D341Med (cell line): ENCODE measurements around the gene TSEN34.
"Not testable (repeated sequence)": the region's sequence is repeated elsewhere in the genome, so short reads cannot be mapped to it uniquely, and the experiment has no call there.

Source experiments
- DNase-seq: peaks from one replicate; pipeline ENCODE4 v3.0.0; 2012; ENCODE audit warnings: low spot score

TSEN34 gene

DNA sequence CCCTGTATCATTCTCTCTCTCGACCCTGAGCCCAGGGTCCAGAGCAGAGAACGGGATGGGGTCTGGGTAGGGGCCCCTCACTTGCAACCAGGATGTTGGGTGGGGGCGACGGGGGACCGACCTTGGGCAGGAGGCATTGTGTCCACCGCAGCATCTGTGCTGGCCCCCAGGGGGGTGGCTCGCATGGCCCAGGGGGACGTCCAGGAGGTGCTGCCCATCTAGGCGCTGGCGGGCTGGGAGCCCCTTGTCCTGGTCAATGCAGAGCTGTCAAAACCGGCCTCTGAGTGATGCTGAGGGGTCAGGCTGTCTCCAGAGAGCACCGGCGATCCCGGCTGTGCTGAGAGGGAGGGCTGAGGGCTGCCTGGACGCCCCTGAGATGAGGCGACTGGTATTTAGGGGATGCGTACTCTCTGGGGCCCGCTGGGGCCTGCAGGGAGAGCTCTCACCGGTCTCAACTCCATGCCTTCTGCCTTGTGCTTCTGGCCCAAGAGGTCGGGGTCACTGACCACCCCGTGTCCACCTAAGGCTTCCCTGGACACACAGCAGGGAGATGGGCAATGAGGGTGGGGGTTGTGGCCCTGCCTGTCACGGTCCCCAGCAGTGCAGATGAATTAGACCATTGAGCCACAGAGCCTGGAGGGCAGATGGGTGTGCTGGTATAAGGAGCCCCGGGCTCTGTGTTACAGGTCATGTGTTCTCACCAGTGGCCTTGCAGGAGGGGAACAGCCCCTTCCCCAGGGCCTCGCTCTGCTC lies 18.1 kb downstream of the TSEN34 start:
- DNase-seq, result no peak

DNA sequence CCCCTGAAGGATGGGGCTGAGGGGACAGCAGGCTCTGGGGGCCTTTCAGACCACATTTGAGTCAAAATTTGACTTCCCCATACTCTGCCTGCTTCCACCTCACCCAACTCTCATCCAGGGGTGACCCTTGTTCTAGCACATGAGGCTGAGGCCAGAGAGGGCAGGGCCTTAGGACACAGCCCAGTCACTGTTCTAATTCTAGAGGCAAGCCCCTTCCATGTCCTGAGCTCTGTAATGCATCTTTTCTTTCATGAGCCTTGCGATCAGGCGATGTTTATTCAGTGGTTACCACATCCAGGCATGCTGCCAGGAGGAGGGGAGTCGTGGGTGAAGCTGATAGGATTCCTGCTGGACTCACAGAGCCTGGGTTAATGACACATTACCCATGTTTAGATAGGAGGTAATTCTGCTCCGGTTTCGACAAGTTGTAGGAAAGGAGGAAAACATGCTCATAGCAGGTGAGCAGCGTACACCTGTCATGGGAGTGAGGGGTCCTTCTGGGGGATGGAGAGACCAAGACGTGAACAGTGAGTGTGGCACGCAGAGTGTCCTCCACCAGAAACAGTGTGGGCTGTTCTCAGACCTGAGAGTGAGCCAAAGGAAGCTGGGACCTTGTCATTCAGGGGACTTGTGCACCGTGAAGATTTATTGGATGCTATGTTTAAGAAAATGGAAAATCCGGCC lies 18.8 kb downstream of the TSEN34 start:
- DNase-seq, result no peak

DNA sequence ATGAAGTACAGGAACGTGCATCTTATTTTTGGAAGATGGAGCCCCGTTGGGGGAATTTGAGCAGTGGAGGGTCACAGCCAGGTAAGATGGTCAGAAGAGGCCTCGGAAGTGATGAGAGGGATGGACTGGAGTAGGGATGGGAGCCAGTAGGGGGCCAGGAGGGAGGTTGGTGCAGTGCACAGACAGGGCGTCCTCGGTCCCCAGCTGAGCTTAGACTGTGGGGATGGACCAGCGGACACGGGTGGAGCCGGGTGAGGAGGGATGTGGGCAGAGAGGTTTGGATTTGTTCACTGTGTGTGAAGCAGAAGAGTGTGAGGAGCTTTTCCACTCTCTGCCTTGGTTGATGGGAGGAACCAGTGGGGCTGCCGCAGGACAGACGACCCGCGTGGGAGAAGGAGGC lies 20.1 kb downstream of the TSEN34 start:
- DNase-seq, result no peak

DNA sequence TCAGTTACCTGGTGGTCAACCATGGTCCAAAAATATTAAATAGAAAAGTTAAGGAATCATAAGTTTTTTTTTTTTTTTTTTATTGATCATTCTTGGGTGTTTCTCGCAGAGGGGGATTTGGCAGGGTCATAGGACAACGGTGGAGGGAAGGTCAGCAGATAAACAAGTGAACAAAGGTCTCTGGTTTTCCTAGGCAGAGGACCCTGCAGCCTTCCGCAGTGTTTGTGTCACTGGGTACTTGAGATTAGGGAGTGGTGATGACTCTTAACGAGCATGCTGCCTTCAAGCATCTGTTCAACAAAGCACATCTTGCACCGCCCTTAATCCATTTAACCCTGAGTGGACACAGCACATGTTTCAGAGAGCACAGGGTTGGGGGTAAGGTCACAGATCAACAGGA lies 23.1 kb downstream of the TSEN34 start:
- DNase-seq, result not testable (repeated sequence)

DNA sequence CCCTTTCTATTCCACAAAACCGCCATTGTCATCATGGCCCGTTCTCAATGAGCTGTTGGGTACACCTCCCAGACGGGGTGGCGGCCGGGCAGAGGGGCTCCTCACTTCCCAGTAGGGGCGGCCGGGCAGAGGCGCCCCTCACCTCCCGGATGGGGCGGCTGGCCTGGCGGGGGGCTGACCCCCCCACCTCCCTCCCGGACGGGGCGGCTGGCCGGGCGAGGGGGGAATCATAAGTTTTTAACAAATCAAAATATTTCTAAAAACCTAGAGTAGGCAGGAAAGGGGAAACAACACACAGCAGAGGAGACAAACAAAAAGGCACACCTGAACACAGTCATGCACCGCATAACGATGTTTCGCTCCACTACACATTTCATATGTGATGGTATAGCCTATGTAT lies 23.6 kb downstream of the TSEN34 start:
- DNase-seq, result not testable (repeated sequence)

DNA sequence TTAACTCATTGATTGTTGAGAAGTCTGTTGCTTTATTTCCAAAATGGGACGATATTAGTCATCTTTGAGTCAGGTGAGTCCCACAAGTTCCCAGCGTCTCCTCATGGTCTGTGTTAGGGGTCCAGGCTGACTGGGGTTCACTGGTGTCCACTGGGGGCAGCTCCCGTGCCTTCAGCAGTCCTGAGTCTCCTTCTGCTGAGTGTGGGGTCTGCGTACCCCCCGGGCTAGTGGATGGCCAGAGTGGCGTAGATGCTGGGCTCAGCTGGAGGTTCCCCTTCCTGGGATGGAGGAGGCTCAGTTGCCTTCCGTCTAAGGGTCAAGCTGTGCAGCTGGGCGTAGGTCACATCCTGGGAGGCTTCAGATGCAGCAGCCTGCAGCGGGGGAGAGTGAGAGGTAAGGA lies 25.8 kb downstream of the TSEN34 start:
- DNase-seq, result no peak

DNA sequence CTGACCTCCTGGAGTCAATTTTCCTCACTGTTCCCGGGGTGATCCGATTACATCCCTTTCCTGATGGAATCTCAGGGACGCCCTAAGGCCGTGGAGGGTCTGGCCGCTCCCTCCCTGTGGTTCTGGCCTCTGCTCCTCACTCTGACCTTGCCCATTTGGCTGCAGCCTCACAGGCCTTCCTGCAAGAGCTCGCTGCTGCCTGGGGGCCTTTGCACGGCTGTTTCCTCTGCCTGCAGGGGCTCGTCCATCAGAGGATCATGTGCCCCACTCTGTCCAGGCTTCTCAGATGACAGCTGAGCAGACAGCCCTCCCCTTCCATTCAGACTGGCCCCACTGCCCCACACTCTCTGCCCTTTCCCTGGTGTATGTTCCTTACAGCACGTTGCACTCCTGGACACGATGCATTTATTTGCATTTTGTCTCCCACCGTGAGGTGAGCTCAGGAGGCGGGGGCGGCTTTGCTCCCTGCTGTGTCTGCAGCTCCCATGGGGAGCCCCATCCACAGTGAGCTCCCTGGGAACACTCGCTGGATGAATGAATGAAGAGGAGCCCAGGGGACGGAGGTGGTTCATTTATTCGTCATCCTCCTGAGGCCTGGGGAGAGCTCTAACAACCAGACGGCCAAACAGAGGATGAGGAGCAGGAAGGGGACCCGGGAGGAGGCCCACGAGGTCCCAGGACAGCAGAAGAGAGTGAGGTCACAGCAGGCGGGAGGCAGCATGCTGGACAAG lies 26.6 kb downstream of the TSEN34 start:
- not testable (repeated sequence) for DNase-seq

DNA sequence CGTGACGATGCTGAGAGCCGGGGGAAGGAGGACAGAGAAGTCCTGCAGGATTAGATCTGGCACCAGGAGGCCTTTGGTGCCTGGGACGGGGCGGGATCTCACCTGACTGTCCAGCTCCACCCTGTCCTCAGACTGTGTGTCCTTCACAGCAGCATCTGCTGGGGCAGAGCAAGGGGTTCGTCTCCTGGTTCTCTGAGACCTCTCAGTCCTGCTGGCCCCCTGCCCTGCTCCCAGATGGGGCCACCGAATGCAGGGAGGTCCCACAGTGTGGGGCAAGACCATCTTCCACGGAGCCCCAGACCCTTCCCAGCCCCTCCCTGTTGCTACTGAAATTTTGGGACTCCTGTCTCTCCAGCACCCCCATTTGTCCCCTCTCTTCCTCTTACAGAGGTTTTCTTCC lies 27.2 kb downstream of the TSEN34 start:
- DNase-seq, result no peak

DNA sequence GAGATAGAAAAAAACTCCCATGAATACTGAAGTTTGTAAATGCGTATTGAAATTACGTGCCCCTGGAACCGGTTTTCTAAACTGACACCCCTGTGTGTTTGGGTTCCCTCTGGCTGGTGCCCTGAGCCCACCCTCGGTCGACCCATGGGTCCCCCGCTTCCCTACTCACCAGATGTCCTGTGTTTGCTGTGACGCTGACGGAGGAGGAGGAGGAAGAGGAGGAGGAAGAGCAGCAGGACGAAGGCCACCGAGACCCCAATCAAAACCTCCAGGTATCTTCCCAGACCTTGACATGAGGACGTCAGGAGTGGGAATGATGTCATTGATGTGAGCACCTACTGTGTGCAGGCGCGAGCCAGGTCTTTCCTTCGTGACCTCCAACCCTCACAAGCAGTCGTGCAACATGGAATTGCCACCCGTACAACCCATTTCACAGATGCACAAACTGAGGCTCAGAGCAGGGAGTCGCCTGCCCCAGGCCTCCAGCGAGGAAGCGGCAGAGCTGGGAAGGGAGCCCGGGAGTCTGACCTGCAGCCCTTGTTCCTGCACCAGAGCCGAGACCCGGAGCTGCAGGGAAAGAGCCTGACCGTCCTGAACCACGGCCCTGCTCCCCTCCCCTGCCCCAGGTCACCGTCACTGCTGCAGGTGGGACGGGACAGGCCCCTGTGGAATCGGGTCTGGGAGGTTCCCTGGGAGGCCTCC lies 28.0 kb downstream of the TSEN34 start:
- no peak for DNase-seq

DNA sequence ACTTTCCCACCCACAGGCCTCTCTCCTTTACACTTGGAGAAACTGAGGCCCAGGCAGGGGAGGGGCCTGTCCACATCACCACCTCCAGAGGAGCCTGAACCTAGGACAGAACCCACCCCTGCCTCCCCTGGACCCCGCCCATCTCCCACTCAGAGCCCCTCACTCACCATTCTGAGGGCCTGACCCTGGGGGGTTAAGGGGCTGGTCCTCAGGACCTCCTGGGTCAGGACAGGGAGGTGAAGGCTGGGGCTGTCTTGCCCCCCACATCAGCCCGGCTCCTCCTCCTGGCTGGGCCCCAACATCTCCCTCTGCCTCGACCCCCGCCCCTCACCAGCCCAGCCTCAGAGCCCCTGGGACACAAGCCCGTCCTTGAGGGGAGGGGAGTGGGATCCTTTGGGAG lies 28.6 kb downstream of the TSEN34 start:
- not testable (repeated sequence) for DNase-seq

DNA sequence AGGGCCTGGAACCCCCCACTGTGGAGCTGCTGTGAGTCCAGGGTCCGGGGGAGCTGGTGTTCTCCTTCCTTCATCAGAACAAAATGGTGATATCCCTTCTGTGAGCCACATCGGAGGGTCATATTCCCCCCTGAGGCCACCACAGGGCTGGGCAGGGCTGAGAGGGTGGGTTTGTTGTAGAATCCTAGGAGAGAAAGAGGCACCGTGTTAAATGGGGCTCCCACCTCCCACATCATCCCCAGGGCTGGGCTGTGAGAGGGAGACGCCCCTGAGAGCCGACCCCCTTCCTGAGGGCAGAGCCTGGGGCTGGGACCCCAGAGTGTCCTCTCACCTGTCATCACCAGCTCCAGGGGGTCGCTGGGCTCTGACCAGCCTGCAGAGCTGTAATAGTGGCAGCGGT lies 30.8 kb downstream of the TSEN34 start:
- not testable (repeated sequence) for DNase-seq

DNA sequence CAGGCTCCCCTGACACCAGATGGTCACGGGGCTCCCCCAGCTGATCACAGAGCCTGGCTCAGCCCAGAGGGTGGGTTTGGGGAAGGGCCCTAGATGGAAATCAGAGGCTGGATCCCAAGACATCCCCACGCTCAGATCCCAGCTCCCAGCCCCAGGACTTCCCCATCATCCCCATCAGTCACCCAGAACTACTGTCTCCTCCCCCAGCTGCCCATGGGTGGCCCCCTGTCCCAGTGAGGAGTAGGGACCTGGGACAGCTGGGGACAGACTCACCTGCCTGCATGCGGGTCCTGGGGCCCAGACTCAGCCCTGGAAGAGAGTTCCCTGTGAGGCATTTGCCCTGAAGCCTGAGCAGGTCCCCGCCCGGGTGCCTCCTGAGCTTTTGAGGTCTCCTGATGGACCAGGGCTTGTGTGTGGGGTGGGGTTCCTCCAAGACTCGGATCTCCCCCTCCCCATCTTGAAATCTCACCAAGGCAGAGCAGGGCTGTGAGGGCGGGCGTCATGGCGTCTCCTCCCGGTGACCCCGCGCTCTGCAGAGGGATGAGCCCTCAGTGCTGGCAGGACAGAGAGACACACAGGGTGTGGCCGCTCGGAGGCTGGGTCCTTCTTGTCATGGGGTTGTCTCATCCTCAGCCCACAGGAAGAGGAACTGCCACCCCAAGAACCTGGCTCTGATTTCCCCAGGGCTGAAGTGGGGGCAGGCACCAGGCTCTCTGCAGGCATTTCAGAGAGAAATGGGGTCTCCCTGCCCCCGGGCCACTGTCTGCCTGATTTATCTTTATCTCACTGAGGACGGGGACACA lies 31.6 kb downstream of the TSEN34 start, which contains the start of gene LILRB3:
TSS of gene LILRB3 (minus strand) at position 534 of the 803 bp plus-strand sequence. CDS start at position 503, 31 bp downstream.
- DNase-seq, result not testable (repeated sequence)

DNA sequence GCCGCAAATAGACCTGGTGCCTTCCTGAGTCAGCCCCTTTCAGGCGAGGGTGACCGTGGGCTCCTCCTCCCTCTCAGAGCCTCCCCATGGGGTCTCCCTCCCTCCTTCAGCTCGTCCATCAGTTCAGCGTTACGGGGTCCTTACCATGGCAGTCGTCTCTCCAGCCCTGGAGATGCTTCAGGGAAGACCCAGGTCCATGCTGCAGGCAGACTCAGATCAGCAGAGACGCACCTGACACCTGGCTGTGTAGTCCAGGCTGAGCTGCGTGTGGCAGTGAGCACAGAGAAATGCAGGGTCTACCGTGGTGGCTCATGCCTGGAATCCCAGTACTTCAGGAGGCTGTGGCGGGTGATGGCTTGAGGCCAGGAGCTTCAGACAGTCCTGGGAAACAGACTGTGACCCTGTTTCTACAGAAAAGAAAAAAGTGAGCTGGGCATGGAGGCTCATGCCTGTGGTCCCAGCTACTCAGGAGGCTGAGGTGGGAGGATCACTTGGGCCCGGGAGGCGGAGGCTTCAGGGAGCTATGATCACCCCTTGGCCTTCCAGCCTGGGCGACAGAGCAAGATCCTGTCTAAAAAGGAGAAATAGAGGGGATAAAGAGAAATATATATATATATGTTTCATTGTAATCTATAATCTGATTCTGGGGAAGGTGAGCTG lies 32.3 kb downstream of the TSEN34 start:
- not testable (repeated sequence) for DNase-seq

DNA sequence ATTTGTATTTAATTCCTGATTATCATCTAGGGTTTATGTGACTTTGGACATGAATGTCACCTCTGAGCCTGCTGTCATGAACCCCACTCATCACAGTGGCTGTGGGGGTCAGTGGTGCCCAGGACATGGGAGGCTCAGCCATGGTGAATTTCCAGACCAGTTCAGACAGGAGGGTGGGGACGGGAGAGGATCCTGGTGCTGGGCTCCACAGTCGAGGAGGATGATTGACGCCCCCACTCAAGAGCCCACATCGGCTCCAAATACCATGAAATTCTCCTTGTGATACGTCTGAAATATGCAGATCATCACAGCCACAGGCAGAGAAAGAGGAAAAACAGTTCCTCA lies 32.8 kb downstream of the TSEN34 start:
- not testable (repeated sequence) for DNase-seq

DNA sequence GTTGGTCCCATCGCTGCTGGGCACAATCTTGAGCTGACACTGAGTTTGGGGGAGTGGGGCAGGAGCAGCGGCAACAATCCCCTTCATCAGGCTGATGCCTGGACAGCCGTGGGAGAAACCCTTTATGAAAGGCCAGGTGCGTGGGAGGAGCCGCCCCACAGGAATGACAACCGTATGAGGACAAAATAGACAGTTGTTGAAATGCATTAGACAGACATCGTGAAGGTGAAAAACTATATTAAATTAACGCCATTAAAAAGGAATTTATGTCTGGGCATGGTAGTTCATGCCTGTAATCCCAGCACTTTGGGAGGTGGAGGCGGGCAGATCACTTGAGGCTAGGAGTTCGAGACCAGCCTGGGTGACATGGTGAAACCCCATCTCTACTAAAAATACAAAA lies 33.5 kb downstream of the TSEN34 start:
- not testable (repeated sequence) for DNase-seq

DNA sequence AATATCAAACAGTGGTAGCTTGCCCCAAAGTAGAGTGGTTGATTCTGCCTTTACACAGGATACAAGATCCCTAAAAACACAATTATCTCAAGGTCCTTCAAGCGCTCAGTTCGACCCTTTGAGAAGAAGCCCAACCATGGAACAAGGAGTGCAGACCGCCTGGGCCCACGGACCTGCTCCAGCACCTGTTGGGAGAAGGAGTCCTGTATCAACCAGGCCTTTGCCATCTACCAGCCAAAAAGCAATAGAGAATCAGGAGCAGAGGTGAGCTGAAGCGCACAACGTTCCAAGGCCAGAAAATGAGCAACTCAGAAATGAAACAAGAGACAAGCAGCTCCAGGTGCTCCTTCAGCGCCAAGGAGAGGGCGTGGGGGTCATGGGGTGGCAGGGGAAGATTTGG lies 38.0 kb downstream of the TSEN34 start:
- DNase-seq, result no peak

DNA sequence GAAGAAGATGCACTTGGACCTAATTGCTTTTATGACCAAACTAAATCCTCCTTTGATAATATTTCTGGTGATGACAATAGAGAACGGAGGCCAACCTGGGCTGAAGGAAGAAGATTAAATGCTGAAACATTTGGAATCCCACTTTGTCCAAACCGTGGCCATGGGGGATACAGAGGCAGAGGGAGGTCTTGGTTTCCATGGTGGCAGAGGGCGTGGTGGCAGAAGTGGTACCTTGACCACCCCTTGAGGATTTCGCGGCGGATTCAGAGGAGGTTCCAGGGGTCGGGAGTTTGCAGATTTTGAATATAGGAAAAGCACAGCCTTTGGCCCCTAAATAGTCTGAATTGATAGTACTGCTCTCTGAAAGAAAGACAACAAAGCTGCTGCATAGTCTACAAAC lies 38.9 kb downstream of the TSEN34 start:
- no peak for DNase-seq

DNA sequence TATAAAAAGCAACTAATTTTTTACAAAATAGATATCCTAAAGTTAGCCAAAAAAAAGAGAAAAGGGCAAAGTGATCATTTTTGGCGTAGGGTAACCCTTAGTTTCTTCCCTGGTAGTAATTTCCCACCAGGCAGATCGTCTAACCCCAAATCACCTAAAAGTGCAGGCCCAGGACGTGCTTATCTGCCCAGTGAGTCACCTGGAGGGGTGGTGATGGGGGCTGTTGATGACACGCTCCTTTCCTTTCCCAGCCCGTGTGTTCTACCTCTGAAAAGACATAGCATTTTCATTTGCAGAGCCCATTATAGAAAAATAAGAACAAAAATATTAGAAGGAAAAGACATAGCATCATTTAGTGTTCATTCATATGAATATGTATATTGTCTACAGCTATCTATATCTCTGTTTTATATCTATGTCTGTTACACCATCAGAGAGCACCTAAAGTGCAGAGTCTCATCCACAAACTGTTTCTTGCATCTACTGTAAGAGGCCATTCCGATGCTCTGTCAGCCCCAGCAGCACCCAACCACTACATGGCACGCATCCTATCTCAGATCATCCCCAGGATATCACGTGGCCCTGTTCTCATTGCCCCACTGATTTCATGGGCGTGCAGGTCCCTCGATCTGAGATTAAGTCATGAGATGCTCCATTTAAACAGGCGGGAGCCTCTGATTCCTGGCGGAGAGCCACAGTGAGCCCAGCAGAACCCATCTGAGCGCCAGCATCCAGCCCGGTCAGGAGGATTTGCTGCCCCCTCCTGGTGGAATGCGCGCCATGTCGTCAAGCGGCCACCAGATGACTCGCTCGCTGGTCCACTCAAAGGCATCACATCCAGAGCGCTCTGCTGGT lies 40.2 kb downstream of the TSEN34 start:
- peak; percentile 89 for DNase-seq

DNA sequence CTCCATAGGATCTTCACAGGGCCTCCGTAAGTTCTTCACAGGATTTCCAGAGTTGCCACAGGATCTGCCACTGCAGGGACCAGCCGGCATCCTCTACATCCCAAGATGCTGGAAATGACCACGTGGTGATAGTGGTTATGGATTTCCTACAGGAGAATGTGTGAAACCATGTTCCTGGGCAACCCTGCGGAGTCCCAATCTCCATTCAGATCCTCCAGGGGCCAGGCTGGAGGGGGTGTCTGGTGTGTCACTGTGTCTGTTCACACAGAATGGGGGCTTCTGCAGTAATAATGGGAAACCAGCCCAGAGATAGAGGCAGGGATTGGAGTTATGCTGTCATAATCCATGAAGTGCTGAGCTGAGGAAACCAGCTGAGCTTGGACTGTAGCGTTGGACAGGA lies 42.8 kb downstream of the TSEN34 start:
- DNase-seq, result no peak
